Thoracic aorta (tissue), 2 donors: Measurements from ENCODE around the gene PSMB10. TPM values are rescaled to one million over a fixed set of nuclear protein-coding genes. Genes with fewer than 3 reads are reported as not detected.
A peak's percentile ranks its signal among the peaks of the same experiment; 100 is the strongest.
"Not testable (repeated sequence)": the region's sequence is repeated elsewhere in the genome, so short reads cannot be mapped to it uniquely, and the experiment has no call there.

Experiments
- ATAC-seq: fragments of 150-250 bp; one replicate; pipeline ENCODE4 v1.8.0; 2017; ENCODE audit warnings: low read depth; ENCODE audit not compliant: insufficient number of reproducible peaks, low FRiP score
- DNase-seq: peaks from one replicate; pipeline ENCODE4 v3.0.0-alpha.2; 2020; ENCODE audit warnings: low spot score
- H3K27ac ChIP-seq, 2 donors: fragments of 200-600 bp; sonication (generic); 1 replicate in 1 of 2; 2 replicates in 1 of 2; pipeline ENCODE4 v1.5.1; 2016; ENCODE audit warnings: mild to moderate bottlenecking in 2 of 2, moderate library complexity in 2 of 2
- H3K27me3 ChIP-seq: fragments of 200-600 bp; sonication (generic); replicated peaks from 2 replicates; pipeline ENCODE4 v1.6.0; 2016; ENCODE audit warnings: mild to moderate bottlenecking; ENCODE audit not compliant: insufficient read depth
- H3K36me3 ChIP-seq: fragments of 200-600 bp; sonication (generic); one replicate; pipeline ENCODE4 v1.5.1; 2016
- H3K4me1 ChIP-seq, 2 donors: fragments of 200-600 bp; sonication (generic); 1 replicate in 1 of 2; 2 replicates in 1 of 2; pipeline versions ENCODE4 v1.5.1 to v1.6.0; 2016; ENCODE audit warnings: low read depth in 2 of 2, mild to moderate bottlenecking in 1 of 2; ENCODE audit not compliant: control insufficient read depth in 1 of 2
- H3K4me3 ChIP-seq: fragments of 200-600 bp; sonication (generic); 2 replicates; pipeline ENCODE4 v1.5.1; 2016; ENCODE audit warnings: mild to moderate bottlenecking
- H3K9me3 ChIP-seq: fragments of 200-600 bp; sonication (generic); 2 replicates; pipeline ENCODE4 v1.5.1; 2016
- CTCF ChIP-seq: fragments of 200-600 bp; sonication (generic); IDR thresholded peaks from one replicate; pipeline ENCODE4 v1.5.1; 2019; ENCODE audit warnings: antibody characterized with exemption
- total RNA-seq, 2 donors: library from RNA; depleted of rRNA; stranded (reverse); fragments of >200 nt; gene quantifications; one replicate each; pipeline versions ENCODE4 v1.1.0 to v1.2.3, GENCODE V29; 2016

The PSMB10 gene
- total RNA-seq, 2 donors from 2014 or later = 19.8 to 52.7 TPM

DNA sequence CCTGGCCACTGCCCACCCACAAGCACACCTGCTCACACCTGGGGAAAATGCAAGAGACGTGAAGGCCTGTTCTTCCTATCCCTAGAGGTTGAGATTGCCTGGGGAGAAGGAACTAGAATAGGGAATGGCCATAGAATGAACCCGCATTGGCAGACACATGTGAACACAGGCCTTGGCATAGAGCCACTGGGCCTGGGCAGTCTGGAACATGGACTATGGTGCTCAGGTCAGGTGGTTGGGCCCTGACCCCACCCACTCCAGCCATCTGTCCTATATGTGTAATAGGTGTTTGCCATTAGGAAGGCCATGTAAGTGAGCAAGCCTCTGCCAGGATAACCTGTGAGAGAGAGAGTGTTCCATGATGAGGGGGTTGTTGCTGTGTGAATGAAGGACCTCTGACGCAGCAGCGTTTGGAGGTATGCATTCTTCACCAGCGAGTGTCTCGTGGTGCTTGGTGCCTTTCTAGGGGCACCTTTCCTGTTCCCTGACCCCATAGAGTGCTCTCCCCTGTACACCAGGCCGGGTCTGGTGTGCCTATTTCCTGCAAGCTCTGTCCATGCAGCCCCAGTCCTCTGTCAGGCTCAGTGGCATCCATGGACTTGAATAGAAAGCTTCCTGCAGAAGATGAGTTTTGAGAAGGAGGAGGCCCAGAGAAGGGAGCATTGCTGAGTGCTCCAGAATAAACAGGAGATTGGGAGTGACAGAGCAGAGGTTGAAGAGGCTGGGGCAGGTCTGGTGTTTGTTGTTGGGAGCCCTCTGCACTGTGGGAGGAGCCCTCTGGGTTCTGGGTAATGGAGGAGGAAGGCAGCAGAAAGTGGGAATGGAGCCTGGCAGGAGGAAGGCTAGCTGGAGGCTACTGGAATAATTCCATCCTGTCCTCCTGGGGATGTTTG is 20.6 kb downstream of the PSMB10 start:
- TF ChIP-seq CTCF = no peak
- H3K4me1 ChIP-seq = peaks cover 18 to 38% of the 10 kb centered on the region in 2 donors
- H3K9me3 ChIP-seq = no peaks in the 10 kb centered on the region
- peak overlapping the region; percentile 13 to 35 for H3K27ac ChIP-seq
- ATAC-seq (no peak), DNase-seq (no peak)
- H3K4me3 ChIP-seq = no peak overlapping the region
- no peaks in the 10 kb centered on the region for H3K36me3 ChIP-seq
- H3K27me3 ChIP-seq = no peaks in the 10 kb centered on the region

DNA sequence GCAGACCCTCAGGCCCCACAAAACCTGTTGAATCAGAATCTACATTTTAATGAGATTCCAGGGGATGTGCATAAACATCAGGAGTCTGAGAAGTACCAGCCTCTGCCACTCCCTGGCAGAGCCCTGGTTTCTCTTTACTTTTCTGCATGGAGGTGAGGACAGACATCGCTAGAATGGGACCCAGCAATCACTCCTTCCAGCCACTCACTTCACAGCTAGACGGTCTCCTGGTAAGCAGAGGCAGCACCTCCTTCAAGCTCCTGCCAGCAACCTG is 21.2 kb downstream of the PSMB10 start:
- not testable (repeated sequence) for H3K36me3 ChIP-seq, DNase-seq
- peaks cover 18 to 38% of the 10 kb centered on the region in 2 donors for H3K4me1 ChIP-seq

GRCh38 chr16:67914758-67915495 is 21.7 kb downstream of the PSMB10 start:
- TF ChIP-seq CTCF = no peak
- H3K4me3 ChIP-seq = no peak overlapping the region
- peaks cover 9% of the 10 kb centered on the region for H3K36me3 ChIP-seq
- no peaks in the 10 kb centered on the region for H3K27me3 ChIP-seq
- DNase-seq (no peak), ATAC-seq (no peak)
- H3K4me1 ChIP-seq = peaks cover 18 to 38% of the 10 kb centered on the region in 2 donors
- no peaks in the 10 kb centered on the region for H3K9me3 ChIP-seq
- H3K27ac ChIP-seq = no peak overlapping the region

More for the DNA sequence above, 21.2 kb downstream of the PSMB10 start:
- not testable (repeated sequence) for H3K27ac ChIP-seq, H3K27me3 ChIP-seq, H3K9me3 ChIP-seq, H3K4me3 ChIP-seq, ATAC-seq

- Histone ChIP-seq H3K36me3 (peaks cover 24% of the 10 kb centered on the region), H3K9me3 (no peaks in the 10 kb centered on the region), H3K27me3 (no peaks in the 10 kb centered on the region), H3K4me3 (no peak overlapping the region), H3K4me1 (peaks cover 0 to 5% of the 10 kb centered on the region in 2 donors), H3K27ac (no peak overlapping the region)
- ATAC-seq = no peak
- no peak for DNase-seq
- TF ChIP-seq CTCF = no peak
Observed at GRCh38 chr16:67910158-67910557, 26.5 kb downstream of the PSMB10 start.

DNA sequence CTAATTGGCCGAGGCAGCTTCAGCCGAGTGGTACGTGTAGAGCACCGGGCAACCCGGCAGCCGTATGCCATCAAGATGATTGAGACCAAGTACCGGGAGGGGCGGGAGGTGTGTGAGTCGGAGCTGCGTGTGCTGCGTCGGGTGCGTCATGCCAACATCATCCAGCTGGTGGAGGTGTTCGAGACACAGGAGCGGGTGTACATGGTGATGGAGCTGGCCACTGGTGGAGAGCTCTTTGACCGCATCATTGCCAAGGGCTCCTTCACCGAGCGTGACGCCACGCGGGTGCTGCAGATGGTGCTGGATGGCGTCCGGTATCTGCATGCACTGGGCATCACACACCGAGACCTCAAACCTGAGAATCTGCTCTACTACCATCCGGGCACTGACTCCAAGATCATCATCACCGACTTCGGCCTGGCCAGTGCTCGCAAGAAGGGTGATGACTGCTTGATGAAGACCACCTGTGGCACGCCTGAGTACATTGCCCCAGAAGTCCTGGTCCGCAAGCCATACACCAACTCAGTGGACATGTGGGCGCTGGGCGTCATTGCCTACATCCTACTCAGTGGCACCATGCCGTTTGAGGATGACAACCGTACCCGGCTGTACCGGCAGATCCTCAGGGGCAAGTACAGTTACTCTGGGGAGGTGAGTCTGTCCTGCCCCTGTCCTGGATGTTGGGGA is 27.5 kb downstream of the PSMB10 start:
- H3K36me3 ChIP-seq = peaks cover 24% of the 10 kb centered on the region
- H3K27ac ChIP-seq = no peak overlapping the region
- ATAC-seq = no peak
- no peak for DNase-seq
- no peaks in the 10 kb centered on the region for H3K4me1 ChIP-seq
- H3K4me3 ChIP-seq = no peak overlapping the region
- no peaks in the 10 kb centered on the region for H3K9me3 ChIP-seq
- H3K27me3 ChIP-seq = no peaks in the 10 kb centered on the region
- TF ChIP-seq CTCF = no peak
